ENCODE results near the gene TLE5. TPM values are rescaled to one million over a fixed set of nuclear protein-coding genes. Genes with fewer than 3 reads are reported as not detected.

The TLE5 gene
- total and polyA plus RNA-seq, 7 donors: 390 to 786 (median 552) TPM

DNA sequence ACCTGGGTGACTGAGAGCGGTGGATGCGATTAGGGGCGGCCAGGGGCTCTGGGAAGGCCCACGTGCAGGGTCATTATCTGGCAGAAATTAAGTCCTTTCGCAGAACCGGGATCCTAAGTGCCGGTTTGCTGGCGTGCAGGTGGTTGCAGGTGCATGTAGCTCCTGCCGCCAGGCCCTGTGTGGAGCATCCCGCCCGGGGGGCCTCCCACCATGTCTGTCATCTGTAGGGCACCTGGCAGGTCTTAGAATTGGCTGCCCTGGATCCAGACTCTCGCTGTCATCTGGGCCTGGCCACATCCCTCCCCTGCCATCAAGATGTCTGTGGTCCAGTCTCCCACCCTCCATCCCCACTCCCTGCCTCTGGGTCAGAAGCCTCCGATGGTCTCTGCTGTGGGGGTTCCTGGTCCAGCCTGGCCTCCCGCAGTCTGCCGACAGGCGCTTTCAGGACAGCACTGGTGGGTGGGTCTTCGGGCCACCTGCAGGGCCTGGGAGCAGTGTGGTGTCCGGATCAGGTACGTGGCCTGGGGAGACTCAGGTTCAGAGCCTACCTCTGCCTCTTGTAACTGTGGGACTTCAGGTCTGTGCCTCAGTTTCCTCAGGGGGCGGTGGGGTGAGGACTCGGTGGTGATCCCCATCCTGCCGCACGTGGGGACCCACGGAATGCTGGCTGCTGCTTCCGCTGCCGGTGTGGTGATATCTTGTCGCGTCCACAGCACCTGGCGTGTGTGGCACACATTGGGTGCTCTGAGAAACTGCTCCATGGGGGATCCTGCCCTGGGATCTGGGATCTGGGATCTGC, 37.3 kb upstream of the TLE5 start:
- peak overlapping the region; percentile 86 for H3K27ac ChIP-seq
- H3K4me3 ChIP-seq: peak overlapping the region; percentile 98
- no peaks in the 10 kb centered on the region for H3K36me3 ChIP-seq (ENCODE audit: insufficient read depth in 1 of 2, low read depth in 1 of 2)
- H3K27me3 ChIP-seq (ENCODE audit: insufficient read depth in 3 of 3, low read length in 2 of 3): no peaks in the 10 kb centered on the region
- TF ChIP-seq CTCF (IDR thresholded peaks at IDR 0.05): no peak
- DNase-seq: no peak
- H3K9me3 ChIP-seq: no peaks in the 10 kb centered on the region
- 78 to 88% (median 80%) methylated on average over 29 of the region's 29 CpGs for WGBS, 3 donors
- peaks cover 74% of the 10 kb centered on the region for H3K4me1 ChIP-seq
- intact Hi-C loops (cut with DNase I): no loop called here
- ATAC-seq: no peak

GRCh38 chr19:3098515-3099346, 36.4 kb upstream of the TLE5 start:
- H3K4me1 ChIP-seq: peaks cover 66% of the 10 kb centered on the region
- DNase-seq (peak; percentile 74 to 87), ATAC-seq (peak; percentile 24 to 54 (median 37))
- WGBS, 3 donors: 10 to 13% (median 12%) methylated on average over 37 to 40 of the region's 40 CpGs
- peak overlapping the region; percentile 86 for H3K27ac ChIP-seq
- intact Hi-C loops (cut with DNase I): no loop called here
- TF ChIP-seq CTCF (IDR thresholded peaks at IDR 0.05): no peak
- H3K36me3 ChIP-seq (ENCODE audit: insufficient read depth in 1 of 2, low read depth in 1 of 2): no peaks in the 10 kb centered on the region
- H3K27me3 ChIP-seq (ENCODE audit: insufficient read depth in 3 of 3, low read length in 2 of 3): no peaks in the 10 kb centered on the region
- H3K4me3 ChIP-seq: peak overlapping the region; percentile 98
- no peaks in the 10 kb centered on the region for H3K9me3 ChIP-seq

- Histone ChIP-seq H3K9me3 (no peaks in the 10 kb centered on the region), H3K4me3 (peak overlapping the region; percentile 98), H3K36me3 (ENCODE audit: insufficient read depth in 1 of 2, low read depth in 1 of 2) (no peaks in the 10 kb centered on the region), H3K27ac (peak overlapping the region; percentile 86), H3K27me3 (ENCODE audit: insufficient read depth in 3 of 3, low read length in 2 of 3) (no peaks in the 10 kb centered on the region), H3K4me1 (peaks cover 61% of the 10 kb centered on the region)
- intact Hi-C loops (cut with DNase I): no loop called here
- peak; percentile 16 for TF ChIP-seq CTCF (IDR thresholded peaks at IDR 0.05)
- DNase-seq (peak; percentile 52 to 80), ATAC-seq (peak; percentile 27 to 63 (median 50))
- WGBS, 3 donors: 4 to 37% (median 13%) methylated on average over 18 of the region's 18 CpGs
Observed at GRCh38 chr19:3098141-3098514, 35.8 kb upstream of the TLE5 start.

DNA sequence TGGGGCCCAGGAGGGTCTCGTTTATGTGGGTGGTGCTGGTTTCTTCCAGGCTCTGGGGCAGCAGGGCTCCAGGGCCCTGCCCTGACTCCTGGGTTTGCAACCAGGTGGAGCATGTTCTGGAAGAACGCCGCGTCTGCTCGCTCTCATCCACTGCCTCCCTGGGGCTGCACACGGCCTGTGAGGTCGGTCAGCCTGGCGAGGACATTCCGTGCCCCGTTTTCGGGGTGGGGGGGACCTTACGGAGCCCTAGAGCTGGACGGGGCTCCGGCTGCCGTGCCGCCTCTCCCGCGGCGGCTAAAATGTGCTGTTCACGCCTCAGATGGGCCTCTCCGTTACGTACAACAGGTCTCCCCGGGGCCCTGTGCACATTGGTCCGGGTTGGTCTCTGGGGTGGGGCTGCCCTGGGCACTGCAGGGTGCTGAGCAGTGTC, 35.2 kb upstream of the TLE5 start:
- 14 to 54% (median 18%) methylated on average over 24 of the region's 24 CpGs for WGBS, 3 donors
- peak overlapping the region; percentile 98 for H3K4me3 ChIP-seq
- no peaks in the 10 kb centered on the region for H3K27me3 ChIP-seq (ENCODE audit: insufficient read depth in 3 of 3, low read length in 2 of 3)
- peaks cover 54% of the 10 kb centered on the region for H3K4me1 ChIP-seq
- no peak for TF ChIP-seq CTCF (IDR thresholded peaks at IDR 0.05)
- intact Hi-C loops (cut with DNase I): no loop called here
- no peaks in the 10 kb centered on the region for H3K9me3 ChIP-seq
- H3K27ac ChIP-seq: peak overlapping the region; percentile 86
- H3K36me3 ChIP-seq (ENCODE audit: insufficient read depth in 1 of 2, low read depth in 1 of 2): no peaks in the 10 kb centered on the region
- DNase-seq: peak in 1 of 2 donors; percentile 65
- peak in 2 of 4 donors; percentile 10 to 32 for ATAC-seq

All from psoas muscle (tissue), 8 donors.